H1 (cell line): ENCODE data around the gene CORO1A. TPM values are rescaled to one million over a fixed set of nuclear protein-coding genes. Genes with fewer than 3 reads are reported as not detected.
"Not testable (repeated sequence)": the region's sequence is repeated elsewhere in the genome, so short reads cannot be mapped to it uniquely, and the experiment has no call there.

Experiments
- CTCF ChIA-PET: fragments of 300-600 bp; sonication (Branson Sonifier 250); formaldehyde crosslinking; loops from one replicate; lab custom pipeline; 2021; ENCODE audit not compliant: partially characterized antibody; lab: Charles Lee
- POLR2A ChIA-PET: fragments of 300-600 bp; sonication (Branson Sonifier 250); formaldehyde crosslinking; loops from one replicate; lab custom pipeline; 2021; ENCODE audit warnings: inconsistent platforms; ENCODE audit not compliant: partially characterized antibody; lab: Charles Lee
- DNase-seq, 2 experiments: peaks; one replicate each; pipeline versions ENCODE4 v3.0.0 to v3.0.0-alpha.2; 2010 to 2022; ENCODE audit warnings: low spot score in 2 of 2, low read depth in 1 of 2, mixed read lengths in 1 of 2
- FAIRE-seq: peaks from 2 replicates; lab custom pipeline; 2011; peaks lifted over from hg19 to GRCh38; lab: Jason Lieb, UNC
- H2AFZ ChIP-seq: 2 replicates; pipeline ENCODE4 v1.8.1; 2012; ENCODE audit warnings: low read length, inconsistent platforms
- H2AK5ac ChIP-seq: 2 replicates; pipeline ENCODE4 v1.6.1; 2013; ENCODE audit warnings: low read depth, low read length
- H2BK120ac ChIP-seq: replicated peaks from 2 replicates; pipeline ENCODE3; 2013; ENCODE audit warnings: low read depth, low read length, inconsistent platforms
- H2BK12ac ChIP-seq: 2 replicates; pipeline ENCODE4 v1.6.1; 2013; ENCODE audit warnings: low read depth, low read length
- H2BK15ac ChIP-seq: 2 replicates; pipeline ENCODE4 v1.6.1; 2013; ENCODE audit warnings: low read length
- H2BK20ac ChIP-seq: 2 replicates; pipeline ENCODE4 v1.6.1; 2013; ENCODE audit warnings: low read length
- H2BK5ac ChIP-seq: 2 replicates; pipeline ENCODE4 v1.6.1; 2013; ENCODE audit warnings: low read depth, low read length
- H3K14ac ChIP-seq: 2 replicates; pipeline ENCODE4 v1.6.1; 2013; ENCODE audit warnings: inconsistent platforms; ENCODE audit not compliant: insufficient read length
- H3K18ac ChIP-seq: 2 replicates; pipeline ENCODE4 v1.6.1; 2013; ENCODE audit warnings: low read length; ENCODE audit errors: extremely low read depth
- H3K23ac ChIP-seq: 2 replicates; pipeline ENCODE4 v1.6.1; 2013; ENCODE audit warnings: inconsistent platforms; ENCODE audit not compliant: insufficient read length
- H3K23me2 ChIP-seq: 2 replicates; pipeline ENCODE4 v1.6.1; 2013; ENCODE audit warnings: low read depth, low read length
- H3K27ac ChIP-seq: 2 replicates; pipeline ENCODE4 v1.6.1; 2011; ENCODE audit warnings: low read depth, low read length, inconsistent platforms
- H3K27me3 ChIP-seq, 4 experiments: replicated peaks in 1 of 4; 1 replicate in 1 of 4; 2 replicates in 3 of 4; pipeline versions ENCODE4 v1.6.1 to v1.8.1; 2011 to 2013; ENCODE audit warnings: low read length in 3 of 4, mild to moderate bottlenecking in 3 of 4, inconsistent platforms in 2 of 4, mixed read lengths in 2 of 4, moderate library complexity in 1 of 4; ENCODE audit not compliant: control insufficient read depth in 3 of 4, insufficient read depth in 3 of 4; ENCODE audit errors: extremely low read depth in 1 of 4
- H3K36me3 ChIP-seq, 4 experiments: 2 replicates each; pipeline versions ENCODE4 v1.6.1 to v1.8.1; 2011 to 2013; ENCODE audit warnings: mild to moderate bottlenecking in 4 of 4, low read length in 3 of 4, moderate library complexity in 2 of 4, control low read depth in 1 of 4, inconsistent platforms in 1 of 4; ENCODE audit not compliant: insufficient read depth in 4 of 4, control insufficient read depth in 2 of 4
- H3K4ac ChIP-seq: replicated peaks from 2 replicates; pipeline ENCODE3; 2013; ENCODE audit warnings: low read length, low read depth, mixed read lengths, inconsistent platforms; ENCODE audit not compliant: insufficient read length
- H3K4me1 ChIP-seq, 4 experiments: replicated peaks in 1 of 4; 1 replicate in 1 of 4; 2 replicates in 3 of 4; pipeline versions ENCODE4 v1.6.1 to v1.8.1; 2011 to 2013; ENCODE audit warnings: low read length in 3 of 4, inconsistent platforms in 2 of 4, mixed read lengths in 1 of 4; ENCODE audit not compliant: insufficient read depth in 4 of 4, control insufficient read depth in 3 of 4
- H3K4me2 ChIP-seq, 2 experiments: 2 replicates each; pipeline versions ENCODE4 v1.6.1 to v1.8.1; 2011 to 2013; ENCODE audit warnings: low read depth in 2 of 2, low read length in 2 of 2, control low read depth in 1 of 2, inconsistent platforms in 1 of 2, mild to moderate bottlenecking in 1 of 2; ENCODE audit not compliant: insufficient read depth in 1 of 2
- H3K4me3 ChIP-seq, 4 experiments: fragments of 200-600, 300-600 bp in 1 of 4; sonication (generic), shearing (Covaris generic), sonication (Bioruptor Twin) in 1 of 4; 2 replicates each; pipeline versions ENCODE4 v1.5.1 to v1.8.1; 2011 to 2016; ENCODE audit warnings: low read length in 4 of 4, low read depth in 3 of 4, control low read depth in 2 of 4, inconsistent platforms in 2 of 4, mild to moderate bottlenecking in 2 of 4, mixed read lengths in 1 of 4, moderate library complexity in 1 of 4; ENCODE audit not compliant: insufficient read depth in 2 of 4; ENCODE audit errors: extremely low read depth in 1 of 4
- H3K56ac ChIP-seq: replicated peaks from 2 replicates; pipeline ENCODE3; 2013; ENCODE audit warnings: low read depth, mild to moderate bottlenecking, mixed read lengths, low read length, inconsistent platforms; ENCODE audit not compliant: insufficient read length
- H3K79me1 ChIP-seq: 2 replicates; pipeline ENCODE4 v1.6.1; 2013; ENCODE audit warnings: low read depth, low read length, control low read depth
- H3K79me2 ChIP-seq, 2 experiments: 2 replicates each; pipeline versions ENCODE4 v1.6.1 to v1.8.1; 2012 to 2013; ENCODE audit warnings: low read length in 2 of 2, mild to moderate bottlenecking in 2 of 2, inconsistent platforms in 1 of 2; ENCODE audit not compliant: insufficient read depth in 2 of 2, control insufficient read depth in 1 of 2
- H3K9ac ChIP-seq, 4 experiments: replicated peaks in 1 of 4; 1 replicate in 1 of 4; 2 replicates in 3 of 4; pipeline versions ENCODE4 v1.6.1 to v1.8.1; 2011 to 2013; ENCODE audit warnings: low read depth in 3 of 4, low read length in 3 of 4, control low read depth in 2 of 4, mild to moderate bottlenecking in 2 of 4, moderate library complexity in 2 of 4, inconsistent platforms in 1 of 4; ENCODE audit errors: extremely low read depth in 1 of 4
- H3K9me3 ChIP-seq, 2 experiments: 2 replicates each; pipeline versions ENCODE4 v1.6.1 to v1.8.1; 2012 to 2013; ENCODE audit warnings: mild to moderate bottlenecking in 2 of 2, moderate library complexity in 2 of 2, control low read depth in 1 of 2, inconsistent platforms in 1 of 2, low read depth in 1 of 2, low read length in 1 of 2, mixed read lengths in 1 of 2; ENCODE audit not compliant: insufficient read depth in 2 of 2
- H4K20me1 ChIP-seq, 2 experiments: replicated peaks in 1 of 2; 2 replicates each; pipeline versions ENCODE3 to v1.8.1; 2011 to 2013; ENCODE audit warnings: inconsistent platforms in 2 of 2, low read length in 2 of 2, mild to moderate bottlenecking in 1 of 2; ENCODE audit not compliant: insufficient read depth in 2 of 2, control insufficient read depth in 1 of 2
- H4K5ac ChIP-seq: 2 replicates; pipeline ENCODE4 v1.6.1; 2013; ENCODE audit warnings: low read length, low read depth, mixed read lengths, inconsistent platforms; ENCODE audit not compliant: insufficient read length
- H4K8ac ChIP-seq: 2 replicates; pipeline ENCODE4 v1.8.0; 2013; ENCODE audit warnings: mild to moderate bottlenecking, moderate library complexity, low read length, inconsistent platforms; ENCODE audit not compliant: insufficient read depth; ENCODE audit errors: extremely low read depth
- H4K91ac ChIP-seq: replicated peaks from 2 replicates; pipeline ENCODE3; 2013; ENCODE audit warnings: low read length, mixed read lengths, inconsistent platforms; ENCODE audit not compliant: insufficient read length
- WGBS, 2 experiments: shearing (Covaris generic) in 1 of 2; methylation state at CpG; one replicate each; pipeline versions ENCODE4 v1.1.6 to v1.1.7; 2013 to 2015; ENCODE audit warnings: low lambda C conversion rate in 2 of 2, mixed read lengths in 2 of 2, inconsistent platforms in 1 of 2, low coverage in 1 of 2, missing lambda C conversion rate in 1 of 2; ENCODE audit not compliant: insufficient replicate concordance in 2 of 2, insufficient coverage in 1 of 2, insufficient read length in 1 of 2; ENCODE audit errors: extremely low coverage in 1 of 2, missing lambda C conversion rate in 1 of 2; 5-methylcytosine and 5-hydroxymethylcytosine counted together
- polyA plus RNA-seq, 7 experiments: library from polyadenylated mRNA; depleted of rRNA in 3 of 7; stranded (reverse) in 5 of 7; unstranded in 2 of 7; fragments of >200 nt in 5 of 7; fragments of 200-250 nt in 2 of 7; gene quantifications; 1 replicate in 5 of 7; 2 replicates in 1 of 7; 4 replicates in 1 of 7; pipeline versions ENCODE4 v1.2.1 to v1.2.3, GENCODE V29; 2011 to 2013; ENCODE audit warnings: missing spikeins in 2 of 7, mixed read lengths in 2 of 7
- total RNA-seq: library from RNA; stranded (reverse); fragmentation: NEBNext Ultra II Directional; extraction: Animal tissue kit (Norgen Biotek cat#: 25700); gene quantifications from 2 replicates; pipeline ENCODE4 v1.2.1, GENCODE V29; 2021

Gene CORO1A
- total and polyA plus RNA-seq, 2 of the 8 experiments (the other 6 are each of a cell fraction or from before 2014, with no cell fraction given) = 10.9 to 11.7 TPM

DNA sequence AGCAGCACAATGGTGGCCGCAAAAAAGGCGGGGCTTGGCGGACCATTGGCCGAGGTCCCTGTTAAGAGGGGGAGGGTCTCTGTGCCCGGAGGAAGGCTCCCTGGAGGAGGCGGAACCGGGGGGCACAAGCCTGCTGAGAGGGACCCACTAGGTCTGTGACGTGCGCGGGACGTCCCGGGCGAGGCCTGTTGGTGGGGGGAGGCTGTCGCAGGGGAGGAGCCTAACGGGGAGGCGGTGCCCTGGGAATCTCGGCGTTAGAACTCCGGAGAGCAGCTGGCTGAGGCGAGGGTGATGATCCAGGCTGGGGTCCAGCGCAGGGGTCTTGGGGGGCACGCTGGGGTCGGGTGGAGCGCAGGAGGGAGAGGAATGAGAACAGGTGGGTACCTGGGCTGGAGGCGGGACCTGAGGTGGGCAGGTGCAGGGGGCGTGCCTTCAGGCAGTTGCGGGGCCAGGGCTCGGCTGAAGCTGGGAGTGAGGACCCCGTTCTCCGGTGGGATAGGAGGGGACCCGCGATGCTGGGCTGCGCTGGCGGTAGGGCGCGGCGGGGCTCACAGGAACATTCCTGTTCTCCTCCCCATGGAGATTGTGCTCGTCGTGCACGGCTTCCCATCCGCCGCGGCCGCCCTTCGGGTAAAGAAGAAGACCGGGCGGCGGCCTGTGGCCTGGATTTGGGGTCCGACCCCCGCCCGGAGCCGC lies 22.3 kb downstream of the CORO1A start:
- H2AFZ ChIP-seq, FAIRE-seq: not testable (repeated sequence)

DNA sequence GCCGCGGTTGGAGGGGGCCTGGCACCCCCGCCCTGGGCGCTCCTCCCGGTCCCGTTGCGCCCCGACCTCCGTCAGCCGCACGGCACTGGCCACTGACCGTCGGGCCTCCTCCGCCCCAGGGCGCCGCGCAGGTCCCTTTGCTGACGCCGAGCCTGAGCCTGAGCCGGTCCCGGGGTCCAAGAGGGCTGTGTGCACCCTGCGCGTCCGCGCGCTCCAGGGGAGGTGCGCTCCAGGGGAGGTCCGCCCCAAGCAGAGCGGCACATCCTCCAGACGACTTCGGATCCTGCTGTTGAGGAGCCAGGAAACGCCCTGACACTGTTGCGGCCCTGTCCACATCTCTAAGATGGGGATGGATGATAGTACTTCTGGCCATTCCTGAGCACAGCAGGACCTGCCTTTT lies 22.9 kb downstream of the CORO1A start:
- H3K79me1 ChIP-seq, H3K23me2 ChIP-seq, H3K14ac ChIP-seq, H3K4me1 ChIP-seq, H3K9me3 ChIP-seq, H3K27me3 ChIP-seq, H3K27ac ChIP-seq, H2BK15ac ChIP-seq, H4K91ac ChIP-seq, H3K79me2 ChIP-seq, H4K8ac ChIP-seq, H4K5ac ChIP-seq, H3K9ac ChIP-seq, H4K20me1 ChIP-seq, H2BK120ac ChIP-seq, H3K18ac ChIP-seq, H2BK5ac ChIP-seq, H3K36me3 ChIP-seq, H3K23ac ChIP-seq, CTCF ChIA-PET, H2AFZ ChIP-seq, H3K4me2 ChIP-seq, FAIRE-seq, DNase-seq, H3K4ac ChIP-seq, H2BK20ac ChIP-seq, H2AK5ac ChIP-seq, POLR2A ChIA-PET, H3K56ac ChIP-seq, H2BK12ac ChIP-seq: not testable (repeated sequence)
- H3K4me3 ChIP-seq = peak overlapping the region in 3 of 4 experiments; percentile 21 to 52 (median 26); a peak in 3 of 8 replicates
- WGBS, 2 experiments = no CpG with 5 or more reads among the region's 33 CpGs

More for the DNA sequence above, 22.3 kb downstream of the CORO1A start:
- H3K79me1 ChIP-seq, H2BK12ac ChIP-seq, H4K91ac ChIP-seq, H2AK5ac ChIP-seq, H3K18ac ChIP-seq, H3K4me1 ChIP-seq, H4K20me1 ChIP-seq, H3K9ac ChIP-seq, H3K23ac ChIP-seq, H4K8ac ChIP-seq, H3K27ac ChIP-seq, H2BK120ac ChIP-seq, H4K5ac ChIP-seq, H2BK20ac ChIP-seq, H2BK5ac ChIP-seq, H3K9me3 ChIP-seq, H3K14ac ChIP-seq, POLR2A ChIA-PET, H3K27me3 ChIP-seq, H3K36me3 ChIP-seq, H3K79me2 ChIP-seq, H2BK15ac ChIP-seq, H3K56ac ChIP-seq, CTCF ChIA-PET, H3K23me2 ChIP-seq, H3K4ac ChIP-seq: not testable (repeated sequence)
- Histone ChIP-seq H3K4me3 (peak overlapping the region; percentile 11 to 52 (median 24); a peak in 4 of 8 replicates), H3K4me2 (peak overlapping the region; percentile 41 to 69; a peak in 3 of 4 replicates)
- WGBS, 2 experiments = 1% methylated on average over 12 of the region's 52 CpGs; no CpG with 5 or more reads in 1 of the 2 experiments
- DNase-seq = peak in 1 of 2 experiments; percentile 80
